Peyer's patch (tissue), 4 donors: ENCODE data around the gene GPATCH3.
"Not testable (repeated sequence)": the region's sequence is repeated elsewhere in the genome, so short reads cannot be mapped to it uniquely, and the experiment has no call there.

Experiments
- CTCF ChIP-seq, 6 experiments: fragments of 450-650 bp in 4 of 6; fragments of 200-600 bp in 2 of 6; sonication (generic) in 1 of 6; IDR thresholded peaks; one replicate each; pipeline ENCODE4 v1.5.1; 2017 to 2019; ENCODE audit warnings: antibody characterized with exemption in 6 of 6, mild to moderate bottlenecking in 3 of 6, moderate library complexity in 1 of 6
- POLR2A ChIP-seq, 2 donors: fragments of 450-650 bp; IDR thresholded peaks; one replicate each; pipeline ENCODE4 v1.5.1; 2017; ENCODE audit warnings: antibody characterized with exemption in 2 of 2, mild to moderate bottlenecking in 2 of 2, moderate library complexity in 2 of 2

- TF ChIP-seq CTCF, POLR2A (IDR thresholded peaks at IDR 0.05): not testable (repeated sequence)
Observed at GRCh38 chr1:26873097-26873496, 27.2 kb downstream of the GPATCH3 start.
